Esophagus muscularis mucosa (tissue), 4 donors: ENCODE data around the gene ZNF892.

ENCODE experiments used
- EP300 ChIP-seq: sonication (generic); formaldehyde crosslinking; IDR thresholded peaks from one replicate; pipeline ENCODE4 v1.6.1; 2017; ENCODE audit warnings: antibody characterized with exemption
- POLR2A ChIP-seq: fragments of 450-650 bp; IDR thresholded peaks from one replicate; pipeline ENCODE4 v1.6.1; 2017; ENCODE audit warnings: antibody characterized with exemption, moderate library complexity, mild to moderate bottlenecking, low read depth
- POLR2AphosphoS5 ChIP-seq, 2 donors: sonication (generic); formaldehyde crosslinking; IDR thresholded peaks; one replicate each; pipeline ENCODE4 v1.6.1; 2017; ENCODE audit warnings: antibody characterized with exemption in 2 of 2
- TF ChIP-seq, protein P1 (sequence below), 3 experiments: fragments of 200-600 bp in 2 of 3; fragments of 450-650 bp in 1 of 3; sonication (generic) in 2 of 3; IDR thresholded peaks; one replicate each; pipeline ENCODE4 v1.5.1; 2017 to 2019; ENCODE audit warnings: antibody characterized with exemption in 3 of 3, mild to moderate bottlenecking in 2 of 3, moderate library complexity in 1 of 3

GRCh38 chr2:95174031-95174542, 33.2 kb upstream of the ZNF892 start:
- TF ChIP-seq, protein P1, sequence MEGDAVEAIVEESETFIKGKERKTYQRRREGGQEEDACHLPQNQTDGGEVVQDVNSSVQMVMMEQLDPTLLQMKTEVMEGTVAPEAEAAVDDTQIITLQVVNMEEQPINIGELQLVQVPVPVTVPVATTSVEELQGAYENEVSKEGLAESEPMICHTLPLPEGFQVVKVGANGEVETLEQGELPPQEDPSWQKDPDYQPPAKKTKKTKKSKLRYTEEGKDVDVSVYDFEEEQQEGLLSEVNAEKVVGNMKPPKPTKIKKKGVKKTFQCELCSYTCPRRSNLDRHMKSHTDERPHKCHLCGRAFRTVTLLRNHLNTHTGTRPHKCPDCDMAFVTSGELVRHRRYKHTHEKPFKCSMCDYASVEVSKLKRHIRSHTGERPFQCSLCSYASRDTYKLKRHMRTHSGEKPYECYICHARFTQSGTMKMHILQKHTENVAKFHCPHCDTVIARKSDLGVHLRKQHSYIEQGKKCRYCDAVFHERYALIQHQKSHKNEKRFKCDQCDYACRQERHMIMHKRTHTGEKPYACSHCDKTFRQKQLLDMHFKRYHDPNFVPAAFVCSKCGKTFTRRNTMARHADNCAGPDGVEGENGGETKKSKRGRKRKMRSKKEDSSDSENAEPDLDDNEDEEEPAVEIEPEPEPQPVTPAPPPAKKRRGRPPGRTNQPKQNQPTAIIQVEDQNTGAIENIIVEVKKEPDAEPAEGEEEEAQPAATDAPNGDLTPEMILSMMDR (IDR thresholded peaks at IDR 0.05): no peak
- TF ChIP-seq POLR2AphosphoS5 (IDR thresholded peaks at IDR 0.05) (no peak), POLR2A (no peak), EP300 (no peak)
